NCI-H1417 (cell line): Measurements from ENCODE around the gene PRKAG3.

ENCODE experiments used
- DNase-seq, 3 experiments: peaks; one replicate each; lab custom pipeline; 2025; lab: John Stamatoyannopoulos, UW

Gene PRKAG3

DNA sequence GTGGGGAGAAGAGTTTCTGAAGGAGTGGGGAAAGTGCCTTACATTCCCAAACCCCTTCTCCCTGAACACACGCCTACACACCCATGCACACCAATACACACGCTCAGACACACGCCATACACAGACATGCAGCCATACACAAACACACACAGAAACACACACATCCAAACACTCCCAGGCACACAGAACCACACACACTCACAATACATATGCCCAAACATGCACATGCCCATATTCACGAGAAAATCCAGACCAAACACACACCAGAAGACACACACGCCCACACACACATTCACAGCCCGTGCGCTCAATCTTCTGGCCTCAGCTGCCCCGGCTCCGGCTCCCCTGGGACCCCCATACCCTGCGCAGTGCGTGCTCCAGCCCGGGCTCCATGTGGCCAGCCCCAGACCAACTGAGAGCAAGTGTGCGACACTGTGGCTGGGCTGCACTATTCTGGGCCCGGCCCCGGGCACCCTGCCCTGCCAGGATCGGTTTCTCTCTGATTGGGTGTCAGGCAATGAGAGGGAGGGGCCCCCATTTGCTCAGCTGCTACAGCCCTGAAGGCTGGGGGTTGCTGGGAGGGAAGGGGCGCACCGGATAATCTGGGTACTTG is at the start of gene PRKAG3:
TSS of gene PRKAG3 (minus strand) at position 426 of the 613 bp plus-strand sequence.
- no peak for DNase-seq

GRCh38 chr2:218880859-218881594 is 49.4 kb upstream of the PRKAG3 start:
- peak in 1 of 3 experiments; percentile 37 for DNase-seq

DNA sequence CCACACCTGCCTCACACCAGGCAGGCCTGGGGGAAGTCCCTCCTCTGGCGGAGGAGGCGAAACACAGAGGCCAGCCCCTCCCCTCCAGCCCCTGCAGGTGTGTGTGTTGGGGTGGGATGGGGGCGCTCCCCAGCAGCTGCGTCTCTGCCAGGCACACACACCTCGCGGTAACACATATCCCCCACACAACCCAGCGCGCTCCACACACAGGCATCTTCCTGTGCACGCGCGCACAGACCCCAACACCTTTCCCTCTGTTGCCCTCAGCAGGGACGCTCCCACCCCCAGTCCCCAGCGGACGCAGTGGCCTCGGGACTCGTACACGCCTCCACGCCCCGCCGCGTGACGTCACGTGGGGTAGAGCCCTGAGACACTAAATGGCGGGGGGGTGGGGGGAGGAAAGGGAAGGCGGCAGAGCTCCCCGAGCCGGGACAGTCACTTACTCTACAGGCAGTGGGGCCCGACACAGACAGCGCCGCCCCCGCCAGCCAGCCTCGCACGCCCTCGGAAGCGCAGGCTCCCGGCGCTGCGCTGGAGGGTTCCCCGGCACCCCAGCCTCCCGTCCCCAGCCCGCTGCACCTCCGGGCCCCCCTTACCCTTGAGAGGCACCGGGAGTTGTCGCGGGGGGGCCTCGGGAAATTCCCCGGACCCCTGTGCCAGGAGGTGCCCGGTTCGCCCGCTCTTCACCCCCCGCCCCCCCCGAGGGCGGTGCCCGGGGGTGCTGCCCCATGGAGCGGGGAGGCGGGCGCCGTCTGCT is 48.7 kb upstream of the PRKAG3 start, which contains the start of gene WNT10A:
TSS of gene WNT10A (plus strand) at position 751 of the 757 bp plus-strand sequence. CDS start 144 bp downstream, outside the sequence.
- DNase-seq: peak; percentile 5 to 83 (median 80)

- DNase-seq: peak in 1 of 3 experiments; percentile 54
Observed at GRCh38 chr2:218879776-218880101, 48.1 kb upstream of the PRKAG3 start.

DNA sequence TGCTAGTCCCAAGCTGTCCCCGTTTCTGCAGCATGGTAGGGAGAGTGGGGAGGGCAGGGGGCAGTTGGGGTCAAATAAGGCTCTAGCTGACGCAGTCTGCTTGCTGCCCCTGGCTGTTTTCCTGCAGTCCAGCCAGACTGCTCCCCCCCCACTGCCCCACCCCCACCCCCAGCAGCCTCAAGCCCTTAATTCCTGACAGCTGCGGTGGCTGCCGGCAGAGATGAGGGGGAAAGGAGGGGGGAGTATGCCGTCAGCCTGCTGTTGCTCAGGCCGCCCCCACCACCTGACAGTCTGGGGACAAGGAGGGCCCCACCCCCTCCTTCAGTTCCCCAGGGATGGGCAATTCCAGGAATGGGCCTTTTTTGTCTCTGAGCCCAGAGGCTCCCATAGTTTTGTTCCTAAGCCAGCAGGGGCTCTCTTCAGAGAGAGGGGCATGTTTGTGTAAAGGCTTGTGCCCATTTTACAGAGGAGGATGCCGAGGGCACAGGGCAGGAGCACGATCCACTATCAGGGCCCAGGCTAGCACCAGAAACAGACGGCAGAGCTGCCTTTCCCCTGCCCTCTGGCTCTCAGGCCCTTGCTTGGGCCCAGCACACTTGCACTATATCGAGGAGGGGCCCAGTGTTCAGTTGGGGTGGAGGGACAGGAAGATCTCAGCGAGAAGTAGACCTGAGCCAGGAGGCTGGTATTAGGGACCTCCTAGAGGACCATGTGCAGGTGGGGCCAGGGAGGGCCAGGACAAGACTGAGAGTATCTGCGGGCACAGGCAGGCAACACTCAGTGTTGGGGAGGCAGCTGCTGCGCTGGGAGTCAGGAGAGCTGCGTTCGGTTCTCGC is 47.5 kb upstream of the PRKAG3 start:
- peak; percentile 9 to 70 (median 40) for DNase-seq

GRCh38 chr2:218878486-218878885 is 46.9 kb upstream of the PRKAG3 start:
- DNase-seq: peak in 1 of 3 experiments; percentile 38

- DNase-seq: no peak
Observed at GRCh38 chr2:218877891-218878290, 46.3 kb upstream of the PRKAG3 start.

GRCh38 chr2:218877331-218877730 is 45.7 kb upstream of the PRKAG3 start:
- no peak for DNase-seq

- peak; percentile 57 to 91 (median 66) for DNase-seq
Observed at GRCh38 chr2:218876562-218877219, 45.1 kb upstream of the PRKAG3 start.

DNA sequence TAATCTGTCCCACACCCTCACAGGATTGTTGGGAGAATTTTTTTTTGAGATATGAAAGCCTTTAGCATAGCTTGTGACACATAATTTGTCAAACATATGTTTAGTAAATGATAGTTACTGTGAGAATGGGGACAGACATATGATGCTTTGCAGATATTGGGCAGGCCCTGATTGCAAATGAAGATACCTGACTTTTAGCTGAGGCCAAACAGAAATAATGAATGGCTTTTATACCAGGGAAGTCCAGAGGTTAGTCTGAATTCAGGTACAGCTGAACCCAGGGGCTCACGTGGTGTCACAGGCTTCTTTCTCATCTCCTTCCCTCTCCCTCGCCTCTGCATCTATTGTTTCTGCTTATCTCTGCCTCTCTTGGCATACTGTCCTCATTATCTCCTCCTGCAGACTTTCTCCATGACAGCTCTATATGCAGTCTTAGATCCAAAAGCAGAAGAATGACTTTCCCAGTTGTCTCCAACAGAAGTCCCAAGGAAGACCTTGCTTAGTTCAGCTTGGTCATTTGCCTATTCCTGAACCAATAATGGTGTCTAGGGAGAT is 44.2 kb upstream of the PRKAG3 start:
- no peak for DNase-seq

GRCh38 chr2:218873359-218874194 is 42.0 kb upstream of the PRKAG3 start:
- DNase-seq: no peak

GRCh38 chr2:218872645-218873358 is 41.2 kb upstream of the PRKAG3 start:
- no peak for DNase-seq

DNA sequence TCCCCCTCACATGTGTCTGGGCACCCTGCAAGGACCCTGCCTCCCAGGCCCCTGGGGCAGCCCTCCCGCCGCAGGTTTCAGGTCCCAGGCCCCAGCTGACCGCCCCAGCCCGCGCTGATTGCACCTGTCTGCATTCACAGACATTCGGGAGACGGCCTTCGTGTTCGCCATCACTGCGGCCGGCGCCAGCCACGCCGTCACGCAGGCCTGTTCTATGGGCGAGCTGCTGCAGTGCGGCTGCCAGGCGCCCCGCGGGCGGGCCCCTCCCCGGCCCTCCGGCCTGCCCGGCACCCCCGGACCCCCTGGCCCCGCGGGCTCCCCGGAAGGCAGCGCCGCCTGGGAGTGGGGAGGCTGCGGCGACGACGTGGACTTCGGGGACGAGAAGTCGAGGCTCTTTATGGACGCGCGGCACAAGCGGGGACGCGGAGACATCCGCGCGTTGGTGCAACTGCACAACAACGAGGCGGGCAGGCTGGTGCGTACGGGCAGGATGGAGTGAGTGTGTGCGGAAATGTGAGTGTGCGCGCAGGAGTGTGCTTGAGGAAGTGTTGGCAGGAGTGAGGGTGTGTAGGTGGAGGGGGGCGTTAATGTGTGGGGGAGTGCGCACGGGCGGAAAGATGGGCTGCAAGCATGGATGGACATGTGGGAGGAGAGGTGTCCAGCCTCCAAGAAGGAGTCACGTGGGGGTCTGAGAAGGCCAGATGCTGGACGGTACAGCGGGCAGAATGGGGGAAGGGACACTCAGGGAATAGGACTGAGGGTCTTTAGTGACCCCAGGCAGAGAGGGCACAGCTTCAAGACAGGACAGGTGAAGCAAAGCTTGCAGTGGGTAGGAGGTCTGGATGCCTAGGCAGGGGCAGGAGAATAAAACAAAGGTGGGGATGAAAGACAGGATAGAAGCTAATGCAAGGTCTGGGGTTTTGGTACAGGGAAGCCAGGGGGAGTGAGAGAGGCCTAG is 40.0 kb upstream of the PRKAG3 start:
- DNase-seq: no peak

DNA sequence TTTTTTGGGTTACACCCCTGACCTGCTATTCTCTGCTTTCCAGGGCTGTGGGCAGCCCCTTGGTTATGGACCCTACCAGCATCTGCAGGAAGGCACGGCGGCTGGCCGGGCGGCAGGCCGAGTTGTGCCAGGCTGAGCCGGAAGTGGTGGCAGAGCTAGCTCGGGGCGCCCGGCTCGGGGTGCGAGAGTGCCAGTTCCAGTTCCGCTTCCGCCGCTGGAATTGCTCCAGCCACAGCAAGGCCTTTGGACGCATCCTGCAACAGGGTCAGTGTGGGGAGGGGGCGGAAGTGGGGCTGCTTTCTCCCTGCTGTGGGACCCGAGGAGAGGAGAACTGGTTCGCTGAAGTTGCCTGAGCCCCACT is 39.4 kb upstream of the PRKAG3 start:
- DNase-seq: no peak

- no peak for DNase-seq
Observed at GRCh38 chr2:218869064-218869463, 37.5 kb upstream of the PRKAG3 start.

DNA sequence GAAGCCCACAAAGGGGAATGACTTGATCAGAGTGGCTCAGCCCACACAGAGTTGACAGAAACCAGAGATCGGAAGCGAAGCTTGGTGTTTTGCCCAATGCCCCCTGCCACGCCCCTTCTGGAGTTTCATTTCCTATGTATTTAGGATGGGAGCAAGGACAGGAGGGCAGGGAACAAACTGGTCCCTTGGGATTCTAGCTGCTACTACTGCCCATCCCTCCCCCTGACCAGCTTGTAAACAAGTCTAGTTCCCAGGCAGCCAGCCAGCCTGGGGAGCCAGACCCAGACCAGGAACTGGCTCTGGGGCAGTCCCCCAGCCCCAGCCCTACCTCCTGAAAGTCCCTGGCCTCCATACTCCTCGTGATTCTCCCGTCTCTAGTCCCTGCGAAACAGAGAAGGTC is 36.3 kb upstream of the PRKAG3 start:
- DNase-seq: no peak

- DNase-seq: no peak
Observed at GRCh38 chr2:218865999-218866398, 34.4 kb upstream of the PRKAG3 start.

DNA sequence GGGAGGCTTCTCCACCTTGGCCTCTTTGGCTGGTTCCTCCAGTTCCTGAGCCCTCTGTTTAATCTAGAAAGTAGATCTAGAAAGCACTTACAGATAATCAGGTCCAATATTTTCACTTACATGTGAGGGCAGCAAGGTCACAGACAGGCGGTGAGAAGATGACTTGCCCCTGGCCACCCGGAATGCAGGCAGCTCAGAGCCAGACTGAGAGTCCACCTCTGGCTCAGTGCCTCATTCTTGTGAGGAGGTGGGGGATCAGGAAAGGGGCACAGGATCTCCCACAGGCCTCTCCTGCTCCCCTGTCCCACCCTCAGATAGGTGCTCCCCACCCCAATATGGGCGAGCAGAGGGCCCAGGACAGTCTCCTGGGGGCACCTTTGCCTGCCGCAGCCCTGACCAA is 33.8 kb upstream of the PRKAG3 start:
- DNase-seq: no peak
